Stomach smooth muscle (tissue), 2 donors: ENCODE measurements around the gene ZNF140.

Source experiments
- H3K27ac ChIP-seq: one replicate; pipeline ENCODE4 v1.7.0; 2013; ENCODE audit warnings: mild to moderate bottlenecking, low read length, inconsistent platforms
- H3K27me3 ChIP-seq, 2 donors: one replicate each; pipeline ENCODE4 v1.7.0; 2013; ENCODE audit warnings: low read length in 2 of 2; ENCODE audit not compliant: insufficient read depth in 2 of 2, control insufficient read depth in 1 of 2
- H3K36me3 ChIP-seq, 2 donors: one replicate each; pipeline ENCODE4 v1.7.0; 2013; ENCODE audit warnings: low read length in 2 of 2; ENCODE audit not compliant: control insufficient read depth in 2 of 2, insufficient read depth in 2 of 2
- H3K4me1 ChIP-seq: one replicate; pipeline ENCODE4 v1.7.0; 2013; ENCODE audit warnings: low read length; ENCODE audit not compliant: control insufficient read depth, insufficient read depth
- H3K4me3 ChIP-seq, 2 donors: one replicate each; pipeline ENCODE4 v1.7.0; 2013; ENCODE audit warnings: low read length in 2 of 2
- H3K9ac ChIP-seq, 2 donors: one replicate each; pipeline ENCODE4 v1.7.0; 2013; ENCODE audit warnings: low read length in 2 of 2, mild to moderate bottlenecking in 1 of 2
- H3K9me3 ChIP-seq, 2 donors: one replicate each; pipeline ENCODE4 v1.7.0; 2013; ENCODE audit warnings: low read length in 2 of 2; ENCODE audit not compliant: control insufficient read depth in 2 of 2
- donor health status: healthy.
- donor health status: Pancreatic carcinoma.

Gene ZNF140

DNA sequence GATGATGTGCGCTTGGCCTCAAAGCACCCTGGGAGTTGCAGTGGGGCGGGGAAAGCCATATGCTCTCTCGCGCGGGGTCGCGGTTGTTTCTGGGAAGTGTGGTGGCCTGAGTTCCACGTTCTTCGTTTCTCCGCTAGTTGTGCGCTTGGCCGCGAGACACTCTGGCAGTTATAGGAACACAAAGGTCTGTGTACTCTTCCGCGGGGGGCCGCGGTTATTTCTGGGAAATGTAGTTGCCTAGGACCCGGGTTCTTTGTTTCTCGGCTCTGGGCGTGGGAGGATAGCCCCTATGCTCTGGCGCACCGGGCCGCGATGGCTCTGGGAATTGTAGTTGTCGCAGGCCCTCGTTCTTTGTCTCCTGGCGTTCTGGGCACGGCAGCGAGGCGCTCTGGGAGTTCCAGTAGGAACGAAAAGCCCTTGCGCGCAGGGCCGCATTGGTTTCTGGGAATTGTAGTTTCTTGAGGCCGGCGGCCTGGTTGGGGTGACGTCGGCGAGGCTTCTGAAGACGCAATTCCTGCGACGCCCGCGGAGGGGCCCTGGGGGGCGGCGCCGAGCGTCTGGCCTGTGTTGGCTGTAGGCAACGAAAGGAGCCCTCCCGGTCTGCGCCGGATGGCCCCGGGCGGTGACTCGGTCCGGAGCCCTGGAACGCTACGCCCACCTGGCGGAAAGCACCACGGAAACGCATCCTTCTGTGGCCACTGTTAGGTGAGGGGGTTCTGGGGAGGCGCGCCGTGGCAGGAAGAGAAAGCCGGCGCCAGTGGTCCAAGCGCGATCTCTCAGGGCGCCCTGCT is at the start of gene ZNF140:
Gene ZNF140 (plus strand): TSS at position 556 of the 791 bp plus-strand sequence. CDS start 398 bp downstream, outside the sequence.
- Histone ChIP-seq H3K9me3 (peaks cover 27 to 60% of the 10 kb centered on the region in 2 donors), H3K36me3 (peaks cover 32 to 37% of the 10 kb centered on the region in 2 donors), H3K9ac (peak within 1 kb of the TSS; percentile 97 to 98), H3K27me3 (no peaks in the 10 kb centered on the region), H3K4me1 (peaks cover 8% of the 10 kb centered on the region), H3K27ac (peak within 1 kb of the TSS; percentile 99), H3K4me3 (peak within 1 kb of the TSS; percentile 78 to 93)

DNA sequence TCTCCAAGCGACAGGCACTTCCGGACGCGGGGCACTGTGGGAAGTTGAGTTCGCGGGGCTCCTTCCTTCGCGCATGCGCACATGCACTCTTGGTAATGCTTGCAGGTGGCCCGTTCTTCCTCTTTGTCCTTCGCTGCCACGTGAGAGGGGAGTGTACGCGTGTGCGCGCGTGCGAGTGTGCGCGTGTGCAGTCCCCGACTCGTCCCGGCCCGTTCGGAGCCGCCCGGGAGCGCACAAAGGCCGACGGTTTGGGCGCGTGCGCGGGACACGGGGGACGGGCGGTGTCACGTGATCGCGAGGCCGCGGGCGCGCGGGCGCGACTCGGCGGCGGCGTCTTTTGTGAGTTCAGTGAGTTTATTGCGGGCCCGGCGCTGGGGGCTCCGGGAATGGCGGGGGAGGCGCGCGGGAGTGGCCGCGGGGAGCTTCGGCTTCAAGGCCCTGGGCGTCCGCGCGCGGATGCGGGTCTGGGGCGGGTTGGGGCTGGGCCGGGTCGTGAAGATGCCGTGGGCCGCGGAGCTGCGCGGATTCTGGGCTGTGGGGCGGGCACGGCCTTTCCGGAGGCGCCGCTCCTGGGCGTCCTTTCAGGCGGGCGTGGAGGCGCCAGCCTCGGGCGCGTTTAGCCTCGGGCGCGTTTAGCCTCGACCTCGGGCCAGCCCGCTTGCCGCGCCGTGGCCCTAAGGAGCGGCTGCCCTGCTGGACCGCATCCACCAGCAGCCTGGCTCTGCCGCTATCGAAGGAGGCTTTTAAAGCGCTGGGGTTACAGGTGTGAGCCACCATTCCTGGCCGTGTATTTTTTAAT is 43.3 kb upstream of the ZNF140 start, which contains the start of gene ZNF84:
Gene ZNF84 (plus strand): TSS at position 303 of the 799 bp plus-strand sequence. CDS start 3,959 bp downstream, outside the sequence.
- H3K4me3 ChIP-seq, result peak within 1 kb of the TSS; percentile 80 to 86
- peak within 1 kb of the TSS; percentile 78 to 86 for H3K9ac ChIP-seq
- peaks cover 13 to 30% of the 10 kb centered on the region in 2 donors for H3K9me3 ChIP-seq
- H3K4me1 ChIP-seq, result peaks cover 4% of the 10 kb centered on the region
- peak within 1 kb of the TSS; percentile 83 for H3K27ac ChIP-seq
- no peaks in the 10 kb centered on the region for H3K27me3 ChIP-seq
- peaks cover 8 to 17% of the 10 kb centered on the region in 2 donors for H3K36me3 ChIP-seq

DNA sequence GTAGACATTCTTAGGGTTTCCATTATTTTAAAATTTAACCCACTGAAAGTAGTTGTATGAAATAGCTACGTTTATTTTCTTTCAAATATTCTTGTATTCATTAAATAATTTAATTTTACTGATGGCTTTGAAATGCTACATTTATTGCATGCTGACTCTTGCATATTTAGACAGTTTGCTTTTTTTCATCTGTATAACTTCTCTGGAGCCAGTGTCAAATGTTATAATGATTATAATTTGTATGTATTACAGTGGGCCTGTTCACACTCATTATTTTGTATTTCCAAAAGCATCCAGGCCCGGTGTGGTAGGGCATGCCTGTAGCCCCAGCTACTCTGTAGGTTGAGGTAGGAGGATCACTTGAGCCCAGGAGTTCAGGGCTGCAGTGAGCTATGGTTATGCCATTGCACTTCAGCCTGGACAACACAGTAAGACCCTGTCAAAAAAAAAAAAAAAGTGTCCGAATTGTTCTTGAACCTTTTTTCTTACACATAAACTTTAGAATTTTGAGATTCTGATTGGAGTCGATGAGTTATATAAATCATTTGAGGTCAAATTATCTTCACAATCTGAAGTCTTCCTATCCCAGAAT is 42.5 kb upstream of the ZNF140 start:
- Histone ChIP-seq H3K27me3 (no peaks in the 10 kb centered on the region), H3K4me1 (peaks cover 4% of the 10 kb centered on the region), H3K4me3 (peak overlapping the region; percentile 80 to 86), H3K36me3 (peaks cover 14 to 22% of the 10 kb centered on the region in 2 donors), H3K9me3 (peaks cover 19 to 35% of the 10 kb centered on the region in 2 donors), H3K27ac (peak overlapping the region; percentile 83), H3K9ac (peak overlapping the region; percentile 78 to 86)

DNA sequence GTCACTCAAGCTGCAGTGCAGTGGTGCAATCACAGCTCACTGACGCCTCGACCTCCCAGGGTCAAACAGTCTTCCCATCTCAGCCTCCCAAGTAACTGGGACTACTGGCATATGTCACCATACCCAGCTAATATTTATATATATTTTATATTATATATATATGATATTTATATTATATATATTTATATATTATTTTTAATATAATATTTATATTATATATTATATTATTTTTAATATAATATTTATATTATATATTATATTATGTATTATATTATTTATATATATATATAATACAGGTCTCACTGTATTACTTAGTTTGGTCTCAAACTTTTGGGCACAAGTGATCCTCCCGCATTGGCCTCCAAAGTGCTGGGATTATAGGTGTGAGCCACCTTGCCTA is 34.0 kb upstream of the ZNF140 start:
- Histone ChIP-seq H3K9ac (no peak overlapping the region), H3K36me3 (peaks cover 71 to 73% of the 10 kb centered on the region in 2 donors), H3K4me3 (no peak overlapping the region), H3K27me3 (no peaks in the 10 kb centered on the region), H3K27ac (no peak overlapping the region), H3K9me3 (peaks cover 57 to 85% of the 10 kb centered on the region in 2 donors), H3K4me1 (no peaks in the 10 kb centered on the region)

DNA sequence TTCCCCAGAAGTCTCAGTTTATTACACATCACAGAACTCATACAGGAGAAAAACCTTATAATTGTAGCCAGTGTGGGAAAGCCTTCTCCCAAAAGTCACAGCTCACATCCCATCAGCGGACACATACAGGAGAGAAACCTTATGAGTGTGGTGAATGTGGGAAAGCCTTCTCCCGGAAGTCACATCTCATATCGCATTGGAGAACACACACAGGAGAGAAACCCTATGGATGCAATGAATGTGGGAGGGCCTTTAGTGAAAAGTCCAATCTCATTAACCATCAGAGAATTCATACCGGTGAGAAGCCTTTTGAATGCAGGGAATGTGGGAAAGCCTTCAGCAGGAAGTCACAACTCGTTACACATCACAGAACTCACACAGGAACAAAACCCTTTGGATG is 23.3 kb upstream of the ZNF140 start:
- no peak overlapping the region for H3K27ac ChIP-seq
- peaks cover 28 to 45% of the 10 kb centered on the region in 2 donors for H3K36me3 ChIP-seq
- no peaks in the 10 kb centered on the region for H3K27me3 ChIP-seq
- H3K9ac ChIP-seq, result no peak overlapping the region
- H3K4me3 ChIP-seq, result peak overlapping the region; percentile 16 to 40
- peaks cover 68 to 83% of the 10 kb centered on the region in 2 donors for H3K9me3 ChIP-seq
- H3K4me1 ChIP-seq, result no peaks in the 10 kb centered on the region

DNA sequence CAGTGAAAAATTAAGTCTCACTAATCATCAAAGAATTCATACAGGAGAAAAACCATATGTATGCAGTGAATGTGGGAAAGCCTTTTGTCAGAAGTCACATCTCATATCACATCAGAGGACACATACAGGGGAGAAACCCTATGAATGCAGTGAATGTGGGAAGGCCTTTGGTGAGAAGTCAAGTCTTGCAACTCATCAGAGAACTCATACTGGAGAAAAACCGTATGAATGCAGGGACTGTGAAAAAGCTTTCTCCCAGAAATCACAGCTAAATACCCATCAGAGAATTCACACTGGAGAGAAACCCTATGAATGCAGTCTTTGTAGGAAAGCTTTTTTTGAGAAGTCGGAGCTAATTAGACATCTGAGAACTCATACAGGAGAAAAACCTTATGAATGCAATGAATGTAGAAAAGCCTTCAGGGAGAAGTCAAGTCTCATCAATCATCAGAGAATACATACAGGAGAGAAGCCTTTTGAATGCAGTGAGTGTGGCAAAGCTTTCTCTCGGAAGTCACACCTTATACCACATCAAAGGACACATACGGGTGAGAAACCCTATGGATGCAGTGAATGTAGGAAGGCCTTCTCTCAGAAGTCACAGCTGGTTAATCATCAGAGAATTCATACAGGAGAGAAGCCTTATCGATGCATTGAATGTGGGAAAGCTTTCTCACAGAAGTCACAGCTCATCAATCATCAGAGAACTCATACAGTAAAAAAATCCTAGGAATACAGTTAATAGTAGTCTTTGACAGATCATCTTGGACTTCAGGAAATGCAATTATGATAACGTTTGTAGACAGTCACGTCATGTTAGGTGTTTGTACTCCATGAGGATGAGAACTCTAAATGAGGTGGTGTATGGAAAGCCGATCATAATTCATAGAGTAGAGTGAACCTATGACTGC is 22.3 kb upstream of the ZNF140 start:
- Histone ChIP-seq H3K4me1 (no peaks in the 10 kb centered on the region), H3K36me3 (peaks cover 19 to 35% of the 10 kb centered on the region in 2 donors), H3K4me3 (peak overlapping the region in 1 of 2 donors; percentile 40), H3K9me3 (peaks cover 69 to 80% of the 10 kb centered on the region in 2 donors), H3K9ac (no peak overlapping the region), H3K27me3 (no peaks in the 10 kb centered on the region), H3K27ac (no peak overlapping the region)

DNA sequence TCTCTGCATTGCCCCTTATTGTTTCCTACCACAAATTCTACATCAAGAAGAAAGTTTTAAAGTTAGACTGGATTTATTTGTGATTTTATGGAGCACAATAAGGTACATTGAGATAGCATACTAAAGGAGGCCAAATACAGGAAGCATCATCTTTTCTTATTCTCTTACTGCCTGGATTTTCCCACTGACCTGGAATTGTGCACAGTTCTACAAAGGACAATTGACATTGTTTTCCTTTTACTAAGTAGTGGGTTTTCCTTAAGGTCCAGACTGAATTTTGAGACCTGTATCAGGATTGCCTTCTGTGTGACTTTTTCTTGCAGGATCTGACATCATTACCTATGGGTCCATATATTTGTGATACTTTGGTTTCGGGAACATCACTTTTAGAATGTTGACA is 18.8 kb upstream of the ZNF140 start:
- Histone ChIP-seq H3K9me3 (peaks cover 78 to 85% of the 10 kb centered on the region in 2 donors), H3K4me3 (peak overlapping the region in 1 of 2 donors; percentile 26), H3K36me3 (peaks cover 9 to 20% of the 10 kb centered on the region in 2 donors), H3K4me1 (no peaks in the 10 kb centered on the region), H3K27me3 (no peaks in the 10 kb centered on the region), H3K27ac (no peak overlapping the region), H3K9ac (no peak overlapping the region)

DNA sequence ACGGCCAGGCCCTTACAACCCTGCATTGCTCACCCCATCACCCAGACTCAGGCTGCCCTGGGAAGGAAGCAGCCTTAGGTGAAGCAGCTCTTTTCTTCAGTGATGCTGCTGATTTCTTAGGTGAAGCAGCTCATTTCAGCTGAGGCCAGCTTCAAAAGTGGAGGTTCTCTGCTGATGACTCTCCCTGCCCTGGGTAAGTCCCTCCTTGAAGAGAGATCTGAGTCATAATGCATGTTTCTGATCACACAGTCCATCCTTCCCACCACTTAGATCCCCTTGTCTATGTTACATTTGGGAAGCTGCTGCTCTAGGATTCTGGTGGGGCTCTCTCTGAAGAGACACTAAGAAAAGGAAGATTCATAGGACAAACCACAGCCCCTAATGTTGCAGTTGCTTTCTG is 17.2 kb upstream of the ZNF140 start:
- peak overlapping the region in 1 of 2 donors; percentile 15 for H3K4me3 ChIP-seq
- H3K9me3 ChIP-seq, result peaks cover 69 to 78% of the 10 kb centered on the region in 2 donors
- H3K36me3 ChIP-seq, result peaks cover 0 to 9% of the 10 kb centered on the region in 2 donors

DNA sequence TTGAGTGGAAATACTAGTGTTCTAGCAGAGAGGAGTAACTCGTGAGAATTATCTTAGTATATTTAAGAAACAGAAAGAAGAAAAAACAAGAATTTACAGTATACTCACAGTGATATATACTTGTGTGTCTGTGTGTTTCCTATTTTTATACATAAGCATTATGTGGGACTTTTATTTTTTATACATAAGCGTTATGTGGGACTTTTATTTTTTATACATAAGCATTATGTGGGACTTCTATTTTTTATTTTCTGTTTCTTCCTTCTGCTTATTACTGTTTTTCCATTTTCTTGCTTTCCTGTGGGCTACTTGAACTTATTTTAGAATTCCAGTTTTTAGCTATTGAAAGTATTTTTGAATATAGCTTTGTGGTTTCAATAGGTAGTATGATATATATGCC is 6.9 kb upstream of the ZNF140 start:
- Histone ChIP-seq H3K9me3 (peaks cover 18 to 59% of the 10 kb centered on the region in 2 donors), H3K4me3 (no peak overlapping the region)

More for the DNA sequence above, 17.2 kb upstream of the ZNF140 start:
- Histone ChIP-seq H3K27me3 (no peaks in the 10 kb centered on the region), H3K4me1 (no peaks in the 10 kb centered on the region), H3K9ac (no peak overlapping the region), H3K27ac (no peak overlapping the region)

More for the DNA sequence above, 6.9 kb upstream of the ZNF140 start:
- Histone ChIP-seq H3K36me3 (no peaks in the 10 kb centered on the region), H3K9ac (no peak overlapping the region), H3K4me1 (no peaks in the 10 kb centered on the region), H3K27ac (no peak overlapping the region), H3K27me3 (no peaks in the 10 kb centered on the region)
